ENCODE data around the gene EVI2B. TPM values are rescaled to one million over a fixed set of nuclear protein-coding genes. Genes with fewer than 3 reads are reported as not detected.

EVI2B gene
- total RNA-seq, 1 donor, result under 0.01 TPM

DNA sequence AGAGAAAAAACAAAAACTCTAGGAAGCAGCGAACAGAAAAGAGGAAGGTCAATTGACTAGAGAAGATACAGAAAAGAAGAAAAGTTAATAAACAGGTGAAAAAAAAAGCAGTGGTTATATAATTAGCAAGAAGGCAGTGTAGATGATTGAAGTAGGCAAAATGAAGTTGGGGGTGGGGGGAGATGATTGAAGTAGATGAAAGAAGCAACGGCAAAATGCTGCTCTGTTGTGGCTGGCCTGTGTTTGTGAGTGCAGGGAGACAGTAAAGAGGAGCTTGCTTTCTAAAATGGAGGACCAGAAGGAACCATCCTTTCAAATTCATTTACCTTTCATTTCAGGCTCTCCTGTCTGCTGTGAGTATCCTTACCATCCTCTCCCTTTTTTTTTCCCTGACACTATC is 3.6 kb downstream of the EVI2B start:
- TF ChIP-seq, protein P1, sequence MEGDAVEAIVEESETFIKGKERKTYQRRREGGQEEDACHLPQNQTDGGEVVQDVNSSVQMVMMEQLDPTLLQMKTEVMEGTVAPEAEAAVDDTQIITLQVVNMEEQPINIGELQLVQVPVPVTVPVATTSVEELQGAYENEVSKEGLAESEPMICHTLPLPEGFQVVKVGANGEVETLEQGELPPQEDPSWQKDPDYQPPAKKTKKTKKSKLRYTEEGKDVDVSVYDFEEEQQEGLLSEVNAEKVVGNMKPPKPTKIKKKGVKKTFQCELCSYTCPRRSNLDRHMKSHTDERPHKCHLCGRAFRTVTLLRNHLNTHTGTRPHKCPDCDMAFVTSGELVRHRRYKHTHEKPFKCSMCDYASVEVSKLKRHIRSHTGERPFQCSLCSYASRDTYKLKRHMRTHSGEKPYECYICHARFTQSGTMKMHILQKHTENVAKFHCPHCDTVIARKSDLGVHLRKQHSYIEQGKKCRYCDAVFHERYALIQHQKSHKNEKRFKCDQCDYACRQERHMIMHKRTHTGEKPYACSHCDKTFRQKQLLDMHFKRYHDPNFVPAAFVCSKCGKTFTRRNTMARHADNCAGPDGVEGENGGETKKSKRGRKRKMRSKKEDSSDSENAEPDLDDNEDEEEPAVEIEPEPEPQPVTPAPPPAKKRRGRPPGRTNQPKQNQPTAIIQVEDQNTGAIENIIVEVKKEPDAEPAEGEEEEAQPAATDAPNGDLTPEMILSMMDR (IDR thresholded peaks at IDR 0.05; ENCODE audit: insufficient read depth, low read depth, low read length), result no peak

DNA sequence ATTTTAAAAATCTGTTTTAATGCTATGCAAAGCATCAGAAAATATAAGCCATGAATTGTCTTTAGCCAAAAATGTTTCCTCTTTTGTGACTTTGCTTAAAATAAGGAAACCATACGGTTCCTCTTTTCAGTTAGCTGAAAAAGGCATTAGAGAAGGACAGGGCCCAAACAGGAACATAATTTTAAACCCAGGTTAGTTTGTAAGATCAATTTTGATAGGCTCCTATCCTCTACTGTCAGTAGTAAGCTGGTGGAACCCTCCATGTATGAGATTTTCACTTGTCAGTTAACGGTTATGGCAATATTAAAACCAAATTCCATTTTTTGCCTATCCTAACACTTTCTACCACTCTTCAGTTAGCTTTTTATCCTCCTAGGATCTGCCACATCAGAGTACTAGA is 4.3 kb downstream of the EVI2B start:
- no peak for DNase-seq (ENCODE audit: low read depth)
- TF ChIP-seq, protein P1 (IDR thresholded peaks at IDR 0.05; ENCODE audit: insufficient read depth, low read depth, low read length), result no peak
- H3K4me3 ChIP-seq (ENCODE audit: low read depth, low read length), result no peak overlapping the region

More for the DNA sequence above, 3.6 kb downstream of the EVI2B start:
- no peak overlapping the region for H3K4me3 ChIP-seq (ENCODE audit: low read depth, low read length)
- DNase-seq (ENCODE audit: low read depth), result no peak

- no peak for DNase-seq (ENCODE audit: low read depth)
- no peak overlapping the region for H3K4me3 ChIP-seq (ENCODE audit: low read depth, low read length)
- TF ChIP-seq, protein P1 (IDR thresholded peaks at IDR 0.05; ENCODE audit: insufficient read depth, low read depth, low read length), result no peak
Measured at GRCh38 chr17:31308372-31309334, 5.2 kb downstream of the EVI2B start.

DNA sequence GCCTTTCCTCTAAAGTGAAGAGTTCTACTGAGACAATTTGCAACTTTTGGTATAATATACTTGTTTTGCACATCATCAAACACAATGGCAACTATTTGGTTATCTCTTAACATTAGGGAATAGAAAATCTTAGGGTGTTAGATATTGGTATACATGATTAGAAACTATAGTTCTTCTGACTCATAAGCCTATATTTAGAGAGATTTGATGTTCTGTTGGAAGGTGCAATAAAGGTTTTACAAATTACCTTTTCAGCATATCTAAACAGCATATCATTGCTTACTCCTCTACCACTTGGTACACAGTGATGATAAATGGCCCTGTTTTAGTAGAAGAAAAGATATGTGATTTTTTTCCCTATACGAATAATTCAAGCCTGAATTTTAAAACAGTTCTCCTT is 6.2 kb downstream of the EVI2B start:
- no peak overlapping the region for H3K4me3 ChIP-seq (ENCODE audit: low read depth, low read length)
- TF ChIP-seq, protein P1 (IDR thresholded peaks at IDR 0.05; ENCODE audit: insufficient read depth, low read depth, low read length), result no peak
- DNase-seq (ENCODE audit: low read depth), result no peak

DNA sequence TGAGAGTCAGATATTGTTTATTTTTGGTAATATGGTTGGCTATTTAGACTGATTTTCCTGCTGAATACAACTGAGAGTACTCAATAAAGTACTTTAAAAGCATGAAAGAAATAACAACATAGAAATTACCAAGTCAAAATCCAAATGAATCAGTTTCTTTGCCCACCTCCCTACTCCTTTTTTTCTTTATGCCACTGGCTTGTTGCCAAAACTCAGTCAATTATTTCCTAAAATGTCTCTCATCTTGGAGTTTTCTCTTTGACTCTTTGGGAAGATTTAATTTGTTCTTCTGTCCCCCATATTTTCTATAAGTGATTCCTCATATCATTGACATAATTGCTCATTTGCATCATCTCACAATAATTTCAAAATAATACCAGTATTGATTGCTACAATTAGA is 14.2 kb downstream of the EVI2B start:
- H3K4me3 ChIP-seq (ENCODE audit: low read depth, low read length), result no peak overlapping the region
- DNase-seq (ENCODE audit: low read depth), result no peak
- TF ChIP-seq, protein P1 (IDR thresholded peaks at IDR 0.05; ENCODE audit: insufficient read depth, low read depth, low read length), result no peak

- H3K4me3 ChIP-seq (ENCODE audit: low read depth, low read length), result no peak within 1 kb of the TSS
- no peak for DNase-seq (ENCODE audit: low read depth)
- TF ChIP-seq, protein P1 (IDR thresholded peaks at IDR 0.05; ENCODE audit: insufficient read depth, low read depth, low read length), result no peak
Measured at GRCh38 chr17:31297090-31297489, 16.8 kb downstream of the EVI2B start, which contains the start of gene OMG. Gene OMG (minus strand): TSS chr17:31297239. CDS start chr17:31296331, 908 bp downstream.
